Stimulated activated CD4-positive, alpha-beta T cell treated with anti-CD3 and anti-CD28 coated beads, TNF-alpha, amount 100 ng/mL, for 1 hour (primary cell): ENCODE data around the gene TMEM43.

Experiments used
- DNase-seq, 3 donors: peaks; one replicate each; pipeline ENCODE4 v3.0.0-alpha.2; 2020; ENCODE audit warnings: low read depth in 3 of 3, low spot score in 1 of 3

TMEM43 gene

DNA sequence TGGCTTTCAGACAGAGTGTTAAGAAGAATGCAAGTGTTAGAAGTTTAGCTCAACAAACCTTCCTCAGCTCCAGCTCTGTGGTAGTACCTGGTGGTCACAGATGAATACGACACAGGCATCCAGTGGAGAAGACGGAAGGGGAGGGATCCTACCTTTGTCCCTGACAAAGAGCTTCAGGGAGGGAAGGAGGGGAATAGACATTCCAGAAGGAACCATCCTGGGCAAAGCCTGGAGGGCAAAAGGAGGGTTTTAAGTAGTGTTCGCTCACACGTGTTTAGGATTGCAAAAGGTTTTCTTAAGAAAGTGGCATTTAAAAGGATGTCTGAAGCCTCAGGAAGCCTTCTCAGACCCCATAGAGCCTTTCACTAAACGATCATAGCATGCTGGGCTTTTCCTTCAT is 3.0 kb upstream of the TMEM43 start:
- DNase-seq = no peak

DNA sequence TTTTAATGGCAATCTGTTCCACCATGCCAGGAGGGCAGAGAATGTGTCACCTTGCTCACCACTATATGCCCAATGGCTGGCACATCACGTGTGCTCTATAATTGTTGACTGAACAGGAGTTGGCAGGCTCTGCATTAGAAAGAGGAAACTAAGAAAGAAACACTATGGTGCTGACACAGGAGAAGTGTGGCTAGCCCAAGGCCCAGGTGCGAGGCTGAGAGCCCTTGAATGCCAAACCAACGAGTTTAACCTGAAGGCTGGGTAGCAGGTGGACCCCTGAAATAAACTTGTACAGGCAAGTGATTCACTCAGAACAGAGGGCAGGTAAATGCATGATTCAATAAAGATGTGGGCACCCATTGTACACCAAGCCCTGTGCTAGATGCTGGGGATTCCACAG is 2.6 kb upstream of the TMEM43 start:
- DNase-seq = no peak

DNA sequence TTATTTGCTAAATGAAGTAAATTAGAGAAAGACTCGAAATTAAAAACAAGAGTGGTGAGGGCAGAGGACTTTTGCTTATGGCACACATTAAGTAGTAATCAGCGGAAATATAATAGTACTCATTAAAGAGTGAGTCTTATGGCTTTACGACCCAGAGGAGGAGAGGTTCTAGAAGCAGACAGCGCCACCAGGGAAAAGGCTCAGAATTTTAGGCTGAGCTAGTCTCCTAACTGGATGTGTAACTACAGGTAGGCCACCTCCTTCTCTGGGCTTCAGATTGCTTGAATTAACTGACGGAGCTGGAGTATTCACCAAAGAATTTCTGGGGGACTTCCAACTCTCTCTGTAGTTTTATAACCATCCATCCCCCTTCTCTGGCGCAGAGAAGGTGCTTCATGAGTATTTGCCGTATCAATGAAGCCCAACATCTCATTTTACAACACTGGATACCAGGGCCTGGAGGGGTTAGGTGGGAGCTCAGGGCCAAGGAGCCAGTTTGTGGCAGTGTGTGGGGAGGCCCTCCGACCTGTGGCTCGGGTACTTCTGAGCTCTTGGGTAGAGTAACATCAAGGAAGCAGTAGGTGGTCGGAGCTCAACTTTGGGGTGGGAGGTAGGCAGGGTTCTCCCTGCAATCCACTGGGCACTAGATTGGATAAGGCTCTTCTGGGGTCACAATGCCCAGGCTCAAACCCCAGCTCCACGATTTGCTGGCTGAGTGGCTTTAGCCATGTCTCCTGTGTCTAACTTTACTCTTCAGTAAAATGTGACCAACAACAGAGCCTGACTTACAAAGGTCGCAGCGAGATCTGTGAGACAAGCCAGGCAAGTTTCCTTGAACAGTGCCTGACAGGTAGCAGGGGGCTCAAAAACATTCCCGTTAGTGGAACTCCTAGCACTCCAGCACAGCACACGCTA is 1.3 kb upstream of the TMEM43 start:
- DNase-seq = no peak

DNA sequence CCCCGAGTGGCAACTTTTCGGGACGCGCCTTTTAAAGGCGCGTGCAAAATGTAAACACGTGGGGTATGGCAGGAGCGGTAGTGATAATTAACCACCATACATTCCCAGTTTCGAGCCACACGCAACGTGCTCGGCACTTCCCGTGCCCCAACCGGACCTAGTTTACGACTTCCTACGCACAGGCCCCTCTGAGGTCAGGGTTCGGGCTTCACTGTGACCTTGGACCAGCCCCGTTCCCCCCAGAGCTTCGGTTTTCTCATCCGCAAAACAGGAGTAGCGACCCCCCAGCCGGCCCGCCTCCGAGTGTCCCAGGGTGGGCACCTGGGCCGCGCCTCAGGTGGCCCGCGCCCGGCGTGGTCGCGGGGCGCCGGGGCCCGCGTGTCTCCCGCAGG is 633 bp upstream of the TMEM43 start:
- peak in 1 of 3 donors; percentile 48 for DNase-seq

DNA sequence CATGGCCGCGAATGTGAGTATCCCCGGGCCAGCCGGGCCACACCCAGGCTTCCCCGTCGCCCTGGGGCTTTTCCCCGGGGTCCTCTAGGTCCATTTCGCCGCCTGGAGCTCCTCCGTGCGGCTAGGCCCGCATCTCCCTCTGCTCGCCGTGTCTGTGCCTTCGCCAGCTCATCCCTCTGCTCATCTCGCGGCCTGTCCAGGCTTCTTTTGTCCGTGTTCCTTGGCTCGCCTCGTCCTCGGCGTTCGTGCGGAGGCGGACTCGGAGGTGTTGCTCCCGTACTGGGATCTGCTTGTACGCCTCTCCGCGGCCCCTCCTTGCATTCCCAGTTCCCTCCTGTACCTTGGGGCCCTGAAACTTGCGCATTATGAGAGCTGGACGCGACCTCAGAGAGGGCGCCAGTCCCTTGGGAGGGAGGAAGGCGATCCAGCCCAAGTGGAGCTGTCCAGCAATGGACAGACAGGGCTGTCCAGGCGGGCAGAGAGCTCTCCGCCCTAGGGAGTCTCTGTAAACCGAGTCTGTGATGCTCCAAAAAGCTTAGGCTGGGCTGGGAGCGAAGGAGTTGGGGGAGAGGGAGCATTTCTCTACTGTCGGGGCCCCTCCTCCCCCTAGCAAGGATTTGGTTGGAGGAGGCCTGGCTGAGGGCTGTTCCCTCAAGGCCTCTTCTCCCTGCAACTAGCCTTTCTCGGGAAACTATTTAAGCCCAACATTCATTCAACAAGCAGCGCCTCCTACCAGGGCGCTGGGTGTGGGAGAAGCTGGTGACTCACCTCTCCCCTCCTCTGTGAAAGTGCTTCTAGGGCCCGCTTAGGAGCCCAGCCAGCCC is 553 bp downstream of the TMEM43 start:
- peak in 2 of 3 donors; percentile 29 to 43 for DNase-seq

DNA sequence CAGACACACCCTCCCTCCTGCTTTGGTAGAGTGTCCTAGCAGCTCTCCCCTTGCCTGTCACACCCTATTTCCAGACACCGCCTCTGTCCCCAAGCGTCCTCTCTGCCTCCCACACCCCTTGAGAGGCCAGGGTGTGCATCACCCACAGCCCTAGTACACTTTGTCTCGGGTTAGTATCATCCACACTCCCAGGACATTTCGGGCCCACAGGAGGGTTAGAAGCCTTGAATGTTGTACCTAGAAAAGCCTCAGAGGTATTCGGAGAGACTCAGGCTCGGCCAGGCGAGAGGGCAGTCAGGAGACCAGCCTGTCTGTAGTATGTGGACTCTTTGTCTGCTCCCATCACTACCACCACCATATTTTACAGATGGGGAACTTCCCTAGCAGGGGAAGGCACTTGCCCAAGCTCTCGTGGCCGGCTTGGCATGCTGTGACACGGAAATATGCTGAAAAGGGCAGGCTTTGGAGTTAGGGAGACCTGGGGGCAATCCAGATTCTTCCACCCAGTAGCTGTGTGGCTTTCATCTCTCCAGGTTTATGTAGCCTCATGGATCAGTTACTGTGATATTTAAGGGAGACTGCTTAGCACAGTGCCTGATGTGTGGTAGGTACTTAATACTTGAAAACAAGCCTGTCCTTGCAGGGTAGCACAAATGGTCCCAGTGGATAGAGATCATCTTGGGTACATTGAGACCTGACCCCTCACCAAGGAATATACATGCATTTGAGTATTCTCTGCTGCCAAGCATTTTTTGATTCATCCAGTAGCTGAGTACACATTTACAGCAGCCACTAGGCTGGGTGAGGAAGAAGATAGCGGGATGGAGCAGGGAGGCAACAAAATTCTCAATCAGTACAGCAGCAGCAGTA is 1.4 kb downstream of the TMEM43 start:
- DNase-seq = no peak

DNA sequence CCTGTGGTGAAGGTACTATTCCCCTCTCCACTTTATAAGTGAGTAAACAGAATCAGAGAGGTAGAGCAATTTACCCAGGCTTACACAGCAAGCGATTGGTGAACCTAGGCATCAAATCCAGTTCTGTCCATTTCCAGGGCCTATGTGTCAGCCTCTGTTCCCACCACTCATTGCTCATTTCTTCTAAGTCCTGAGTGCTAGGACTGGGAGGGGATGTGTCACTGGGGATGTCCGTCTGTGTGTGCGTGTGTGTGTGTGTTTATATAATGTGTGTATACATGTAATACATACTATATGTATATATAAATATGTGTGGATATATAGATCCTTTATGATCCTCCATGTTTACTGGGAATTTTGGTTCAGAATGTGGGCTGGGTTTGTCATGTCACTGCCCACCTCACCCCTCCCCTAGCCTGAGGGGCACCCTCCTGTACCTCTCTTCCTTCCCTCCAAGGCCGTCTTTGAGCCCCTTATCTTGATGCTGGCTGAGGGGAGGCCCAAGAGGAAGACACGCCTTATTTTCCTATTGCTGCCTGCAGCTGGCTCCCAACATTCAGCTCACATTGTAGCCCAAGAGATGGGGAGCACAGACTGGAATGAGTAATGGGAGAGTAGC is 2.1 kb downstream of the TMEM43 start:
- no peak for DNase-seq

DNA sequence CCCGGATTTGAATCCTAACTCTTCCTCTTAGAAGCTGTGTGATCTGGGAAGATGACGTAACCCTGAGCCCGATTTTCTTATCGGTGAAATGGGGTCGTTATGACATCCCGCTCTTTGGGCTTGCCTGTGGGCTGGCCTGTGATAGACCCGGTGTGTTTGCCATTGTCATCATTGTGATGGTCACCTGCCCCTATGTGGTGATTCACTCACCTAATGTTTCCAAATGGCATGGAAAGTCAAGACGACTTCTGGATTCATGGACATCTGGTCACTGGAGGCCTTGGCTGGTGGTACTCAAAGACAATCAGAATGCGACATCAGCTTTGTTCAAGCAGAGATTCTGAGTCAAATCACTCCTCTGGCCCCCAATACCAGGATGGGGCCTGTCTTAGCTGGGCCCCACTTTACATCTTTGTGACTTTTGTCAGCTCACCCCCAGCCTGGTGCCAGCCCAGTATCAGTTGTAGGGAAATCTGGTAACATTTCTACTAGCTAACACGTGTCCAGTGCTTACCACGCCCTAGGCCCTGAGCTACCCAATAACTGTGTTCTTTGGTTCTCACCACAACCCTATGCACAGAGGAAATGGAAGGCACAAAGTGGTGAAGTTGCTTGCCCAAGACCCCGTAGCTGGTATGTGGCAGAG is 2.8 kb downstream of the TMEM43 start:
- DNase-seq = no peak

DNA sequence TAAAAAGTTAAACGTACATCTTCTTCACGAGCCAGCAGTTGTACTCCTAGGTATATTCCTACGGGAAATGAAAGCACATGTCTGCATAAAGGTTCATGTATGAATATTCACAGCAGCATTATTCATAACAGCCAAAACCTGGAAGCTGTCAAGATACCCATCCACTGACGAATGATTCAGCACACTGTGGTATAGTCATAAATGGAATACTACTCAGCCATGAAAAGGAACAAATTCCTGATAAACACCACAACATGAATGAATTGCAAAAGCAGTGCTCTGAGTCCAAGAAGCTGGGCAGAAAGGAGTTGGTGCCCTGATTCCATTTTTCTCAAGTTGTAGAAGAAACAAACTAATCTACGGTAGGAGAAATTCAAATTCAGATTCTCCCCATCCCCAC is 3.9 kb downstream of the TMEM43 start:
- no peak for DNase-seq

DNA sequence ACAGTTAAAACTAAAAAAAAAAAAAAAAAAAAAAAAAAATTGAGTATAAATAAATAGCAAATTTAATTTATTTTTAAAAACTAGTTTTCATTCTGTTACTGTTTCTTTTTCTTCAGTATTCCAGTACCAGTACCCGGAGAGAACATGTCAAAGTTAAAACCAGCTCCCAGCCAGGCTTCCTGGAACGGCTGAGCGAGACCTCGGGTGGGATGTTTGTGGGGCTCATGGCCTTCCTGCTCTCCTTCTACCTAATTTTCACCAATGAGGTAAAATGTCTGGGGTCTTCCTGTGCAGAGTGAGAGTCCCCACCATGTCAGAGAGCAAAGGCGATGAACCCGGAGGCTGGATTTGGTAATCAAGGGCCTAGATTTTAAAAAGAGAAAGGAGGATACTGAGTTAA is 4.4 kb downstream of the TMEM43 start:
- DNase-seq = no peak

DNA sequence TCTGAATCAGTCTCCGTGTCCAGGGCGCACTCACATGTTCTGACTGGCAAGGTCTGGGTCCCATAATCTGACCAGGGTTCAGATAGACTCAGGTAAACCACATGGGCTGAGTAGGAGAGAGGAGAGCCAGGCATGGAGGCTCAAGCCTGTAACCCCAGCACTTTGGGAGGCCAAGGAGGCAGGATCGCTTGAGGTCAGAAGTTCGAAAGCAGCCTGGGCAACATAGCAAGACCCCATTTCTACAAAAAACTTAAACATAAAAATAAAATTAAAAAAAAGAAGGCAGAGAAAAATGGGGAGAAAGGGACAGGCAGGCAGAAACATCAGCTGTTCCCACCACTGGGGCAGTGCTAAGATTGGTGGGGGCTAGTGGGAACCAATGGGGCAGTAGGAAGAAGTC is 5.4 kb downstream of the TMEM43 start:
- no peak for DNase-seq

DNA sequence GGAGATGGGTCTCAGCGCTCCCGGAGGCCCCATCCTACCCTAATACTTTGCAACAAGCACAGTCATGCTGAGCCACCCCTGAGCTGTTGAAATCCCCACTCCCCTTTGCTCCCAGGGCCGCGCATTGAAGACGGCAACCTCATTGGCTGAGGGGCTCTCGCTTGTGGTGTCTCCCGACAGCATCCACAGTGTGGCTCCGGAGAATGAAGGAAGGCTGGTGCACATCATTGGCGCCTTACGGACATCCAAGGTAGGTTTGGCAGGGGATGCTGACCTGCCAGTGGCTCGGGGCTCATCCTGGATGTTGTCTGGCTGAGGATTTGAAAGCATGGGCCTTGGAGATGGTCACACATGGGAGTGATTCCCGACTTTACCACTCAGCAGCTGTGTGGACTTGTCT is 5.9 kb downstream of the TMEM43 start:
- no peak for DNase-seq

DNA sequence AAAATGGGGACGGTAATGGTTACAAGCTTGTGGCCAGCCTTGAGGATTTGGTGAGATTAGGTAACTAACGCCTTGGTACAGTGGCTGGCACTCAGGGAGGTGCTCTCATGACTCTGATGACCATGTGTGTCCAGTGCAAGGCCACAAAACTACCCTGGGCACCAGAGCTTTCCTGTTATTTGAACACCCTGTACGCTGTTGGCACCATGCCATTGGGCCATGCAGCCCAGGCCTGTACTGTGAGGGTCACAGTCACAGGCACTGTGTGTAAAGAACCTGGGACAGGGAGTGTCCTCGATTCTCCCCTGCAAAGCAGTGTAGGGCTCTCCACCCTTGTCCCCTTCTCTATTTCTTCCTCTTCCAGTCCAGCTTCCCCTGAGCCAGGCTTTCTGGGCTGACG is 6.3 kb downstream of the TMEM43 start:
- no peak for DNase-seq

DNA sequence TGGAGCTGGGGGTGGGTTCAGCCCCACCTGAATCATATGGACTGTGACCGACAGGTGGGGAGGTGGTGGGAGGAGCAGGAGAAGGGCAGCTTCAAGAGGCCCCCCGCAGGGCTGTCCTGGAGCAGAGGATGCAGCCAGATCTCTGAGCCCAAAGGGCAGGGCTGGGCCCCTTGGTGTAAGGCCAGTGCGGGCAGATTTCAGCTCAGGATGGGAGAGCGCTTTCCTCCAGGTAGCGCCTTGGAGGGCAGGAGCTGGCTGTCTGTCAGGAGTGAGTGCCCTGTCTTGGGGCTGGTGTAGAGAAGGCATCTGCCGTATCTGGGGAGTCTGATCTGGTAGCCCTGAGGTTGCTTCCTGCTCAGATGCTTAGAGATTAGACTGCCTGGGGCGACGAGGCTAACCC is 7.3 kb downstream of the TMEM43 start:
- no peak for DNase-seq

DNA sequence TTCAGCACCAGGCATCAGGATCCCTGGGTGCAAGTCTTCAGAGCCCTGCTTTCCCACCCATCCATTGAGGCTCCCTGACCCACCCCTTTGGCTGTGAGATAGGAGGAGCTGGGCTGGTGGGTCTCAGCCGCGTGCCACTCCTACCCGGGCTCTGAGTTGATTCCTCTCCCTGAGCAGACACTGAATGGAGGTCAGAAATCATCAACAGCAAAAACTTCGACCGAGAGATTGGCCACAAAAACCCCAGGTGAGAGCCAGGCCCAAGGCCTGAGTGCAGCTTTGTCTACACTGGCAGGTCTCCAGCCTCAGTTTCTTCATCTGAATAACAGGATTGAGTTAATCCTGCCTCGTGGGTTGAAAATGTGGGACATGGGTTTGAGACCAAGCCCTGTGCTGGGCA is 7.8 kb downstream of the TMEM43 start:
- no peak for DNase-seq

DNA sequence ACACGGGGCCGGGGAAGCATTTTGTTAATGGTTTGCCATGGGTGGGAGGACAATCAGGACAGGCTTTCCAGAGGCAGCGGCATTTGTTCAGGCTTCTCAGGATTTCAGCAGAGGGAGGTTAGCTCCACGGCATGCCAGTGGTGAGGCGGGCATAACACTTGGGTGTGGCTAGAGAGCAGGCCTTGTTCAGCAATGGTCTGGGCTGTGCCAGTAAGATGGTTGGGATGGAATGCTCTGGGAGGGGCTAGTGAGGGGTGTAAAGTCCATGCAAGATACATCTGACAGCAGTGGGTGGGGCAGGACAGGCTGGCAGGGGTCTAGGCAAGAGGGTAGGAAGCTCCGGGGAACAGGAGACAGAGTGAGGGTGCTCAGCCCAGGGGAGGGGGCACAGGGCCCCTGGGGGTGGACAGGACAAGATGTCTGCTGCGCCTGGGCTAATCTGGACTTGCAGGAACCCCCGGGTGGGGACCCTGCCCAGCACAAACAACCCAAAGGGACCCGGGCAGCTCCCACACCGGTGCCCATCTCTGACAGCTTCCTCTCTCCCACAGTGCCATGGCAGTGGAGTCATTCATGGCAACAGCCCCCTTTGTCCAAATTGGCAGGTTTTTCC is 8.4 kb downstream of the TMEM43 start:
- DNase-seq = no peak

DNA sequence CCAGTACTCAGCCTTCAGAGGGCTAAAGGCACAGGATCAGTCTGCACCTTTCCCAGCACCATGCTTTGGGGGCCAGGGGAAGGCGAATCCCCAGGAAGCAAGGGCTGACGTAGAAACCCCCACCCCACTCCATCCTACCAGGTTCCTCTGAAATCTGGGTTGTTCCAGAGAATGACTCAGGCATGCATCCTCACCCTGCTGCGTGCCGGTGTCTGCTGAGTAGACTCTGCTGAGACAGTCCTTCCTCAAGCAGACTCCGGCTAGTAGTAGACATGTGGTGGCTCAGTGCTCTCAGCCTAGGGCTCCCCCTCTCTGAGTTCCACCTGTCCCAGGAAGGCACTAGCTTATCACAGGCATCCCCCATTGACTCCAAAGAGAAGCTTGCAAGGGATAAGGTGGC is 9.0 kb downstream of the TMEM43 start:
- no peak for DNase-seq

DNA sequence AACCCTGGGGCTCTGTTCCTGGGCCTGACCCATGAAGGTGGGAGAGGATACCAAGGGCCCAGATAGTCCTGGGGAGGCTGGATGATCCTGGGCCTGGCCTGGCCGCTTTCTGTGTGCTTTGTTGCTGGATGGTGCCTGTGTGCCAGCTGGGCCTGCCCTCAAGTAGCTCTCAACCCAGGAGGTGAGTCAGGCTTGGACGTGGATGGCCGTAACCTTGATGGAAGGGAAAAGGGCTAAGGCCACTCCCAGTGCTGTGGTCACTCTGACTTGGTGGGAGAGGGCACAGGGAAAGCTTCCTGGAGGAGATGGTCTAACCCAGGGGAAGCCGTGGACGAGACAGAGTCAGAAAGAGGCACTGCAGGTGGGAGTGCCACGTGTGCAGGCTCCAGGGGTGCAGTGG is 9.4 kb downstream of the TMEM43 start:
- DNase-seq = no peak

DNA sequence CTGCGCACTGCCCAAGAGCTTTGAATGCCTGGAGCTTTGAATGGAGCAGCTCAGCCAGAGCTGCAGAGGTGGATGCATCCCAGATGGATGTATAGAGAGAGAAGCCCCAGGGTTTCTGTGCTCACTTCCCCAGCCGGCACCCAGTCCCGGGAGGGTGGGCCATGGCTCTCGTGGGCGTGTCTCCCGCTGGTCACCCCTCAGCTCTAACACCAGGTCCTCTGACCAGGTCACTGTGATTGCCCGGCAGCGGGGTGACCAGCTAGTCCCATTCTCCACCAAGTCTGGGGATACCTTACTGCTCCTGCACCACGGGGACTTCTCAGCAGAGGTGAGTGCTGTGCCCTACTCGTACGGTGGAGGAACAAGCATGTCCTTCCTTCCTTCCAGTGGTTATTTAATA is 10.7 kb downstream of the TMEM43 start:
- DNase-seq = no peak

DNA sequence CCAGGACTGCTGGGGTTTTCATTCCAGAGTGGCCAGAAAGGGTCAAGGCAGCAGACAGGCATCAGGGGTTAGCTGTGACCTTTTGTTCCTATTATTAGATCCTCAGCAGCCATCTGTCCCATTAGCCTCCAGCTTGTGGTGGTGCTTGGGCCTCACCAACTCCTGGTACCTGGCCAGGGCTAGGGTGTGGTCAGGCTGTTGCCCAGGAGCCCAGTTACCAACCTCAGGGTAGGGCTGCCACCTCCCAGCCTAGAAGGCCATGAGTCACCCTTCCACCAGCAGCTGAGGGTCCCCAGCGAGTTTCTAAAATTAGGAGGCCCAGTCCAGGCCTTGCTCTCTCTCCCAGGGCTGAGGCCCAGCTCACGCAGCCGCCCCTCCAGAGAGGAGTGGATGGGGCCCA is 12.2 kb downstream of the TMEM43 start:
- DNase-seq = no peak
